ENCODE results near the gene EMP1. TPM values are rescaled to one million over a fixed set of nuclear protein-coding genes. Genes with fewer than 3 reads are reported as not detected.
"Not testable (repeated sequence)": the region's sequence is repeated elsewhere in the genome, so short reads cannot be mapped to it uniquely, and the experiment has no call there.

Gene EMP1
- total RNA-seq, 2 experiments from 2014 or later, result 3.0 to 4.0 TPM

GRCh38 chr12:13257356-13257875 is 60.9 kb downstream of the EMP1 start:
- no peak overlapping the region for H3K27ac Mint-ChIP-seq
- no peaks in the 10 kb centered on the region for H3K9me3 Mint-ChIP-seq
- DNase-seq, result no peak
- intact Hi-C loops (cut with micrococcal nuclease), result loop anchor here (5.0 kb wide), 4 partner anchors 90 to 685 kb away; no protein-coding TSS in a partner anchor
- CTCF ChIA-PET, result interaction anchor here (0.8 to 3.2 kb wide), 6 partner anchors 9 to 284 kb away, joined by 3 to 26 read pairs (median 4); no protein-coding TSS in a partner anchor
- no peaks in the 10 kb centered on the region for H3K36me3 Mint-ChIP-seq (ENCODE audit: low read depth)
- no peak overlapping the region for H3K4me3 Mint-ChIP-seq
- H3K4me1 Mint-ChIP-seq (ENCODE audit: low read depth), result peaks cover 5% of the 10 kb centered on the region
- no peaks in the 10 kb centered on the region for H3K27me3 Mint-ChIP-seq (ENCODE audit: low read depth)

DNA sequence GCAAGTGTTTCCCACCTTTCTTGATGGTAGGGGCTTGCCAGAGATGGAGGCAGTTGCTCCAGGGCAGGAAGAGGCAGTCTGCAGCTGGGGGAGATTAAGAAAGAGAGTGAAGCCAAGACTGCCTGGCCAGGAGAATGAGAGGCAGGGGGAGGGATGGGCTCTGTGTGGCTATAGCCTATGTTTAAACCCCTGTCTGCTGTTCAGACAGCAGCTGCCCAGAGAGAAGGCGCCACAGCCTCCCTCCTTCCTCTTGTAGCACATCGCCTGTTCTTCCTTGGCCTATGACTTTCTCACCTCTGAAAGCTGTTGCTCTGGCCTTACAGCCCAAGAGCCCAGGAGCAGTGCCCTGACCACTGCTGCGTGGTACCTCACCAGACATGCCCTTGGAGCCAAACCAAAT is 61.7 kb downstream of the EMP1 start:
- no peak overlapping the region for H3K27ac Mint-ChIP-seq
- intact Hi-C loops (cut with micrococcal nuclease), result loop anchor here (5.0 kb wide), 4 partner anchors 89 to 684 kb away; no protein-coding TSS in a partner anchor
- no peak for DNase-seq
- H3K36me3 Mint-ChIP-seq (ENCODE audit: low read depth), result no peaks in the 10 kb centered on the region
- peaks cover 5% of the 10 kb centered on the region for H3K4me1 Mint-ChIP-seq (ENCODE audit: low read depth)
- H3K4me3 Mint-ChIP-seq, result no peak overlapping the region
- no peaks in the 10 kb centered on the region for H3K9me3 Mint-ChIP-seq
- H3K27me3 Mint-ChIP-seq (ENCODE audit: low read depth), result no peaks in the 10 kb centered on the region
- CTCF ChIA-PET, result interaction anchor here (1.3 to 1.4 kb wide), 2 partner anchors 25 to 104 kb away, joined by 3 to 4 read pairs; no protein-coding TSS in a partner anchor

- intact Hi-C loops (cut with micrococcal nuclease), result loop anchor here (5.0 kb wide), 4 partner anchors 89 to 684 kb away; no protein-coding TSS in a partner anchor
- no peak for DNase-seq
- peaks cover 5% of the 10 kb centered on the region for H3K4me1 Mint-ChIP-seq (ENCODE audit: low read depth)
- no peak overlapping the region for H3K4me3 Mint-ChIP-seq
- CTCF ChIA-PET, result interaction anchor here (1.3 kb wide), 1 partner anchor 103 kb away, joined by 4 read pairs; no protein-coding TSS in a partner anchor
- H3K27ac Mint-ChIP-seq, result no peak overlapping the region
- H3K27me3 Mint-ChIP-seq (ENCODE audit: low read depth), result no peaks in the 10 kb centered on the region
- no peaks in the 10 kb centered on the region for H3K9me3 Mint-ChIP-seq
- H3K36me3 Mint-ChIP-seq (ENCODE audit: low read depth), result no peaks in the 10 kb centered on the region
Measured at GRCh38 chr12:13258717-13259119, 62.2 kb downstream of the EMP1 start.

- not testable (repeated sequence) for H3K9me3 Mint-ChIP-seq; H3K27ac Mint-ChIP-seq; DNase-seq; H3K4me3 Mint-ChIP-seq; H3K4me1 Mint-ChIP-seq (ENCODE audit: low read depth); H3K27me3 Mint-ChIP-seq (ENCODE audit: low read depth); H3K36me3 Mint-ChIP-seq (ENCODE audit: low read depth)
- intact Hi-C loops (cut with micrococcal nuclease), result loop anchor here (5.0 kb wide), 4 partner anchors 88 to 683 kb away; no protein-coding TSS in a partner anchor
- CTCF ChIA-PET, result interaction anchor here (1.3 kb wide), 1 partner anchor 102 kb away, joined by 4 read pairs; no protein-coding TSS in a partner anchor
Measured at GRCh38 chr12:13259625-13260024, 63.1 kb downstream of the EMP1 start.

GRCh38 chr12:13267826-13268225 is 71.3 kb downstream of the EMP1 start:
- DNase-seq; H3K27ac Mint-ChIP-seq; intact Hi-C loops (cut with micrococcal nuclease); H3K36me3 Mint-ChIP-seq (ENCODE audit: low read depth); H3K4me1 Mint-ChIP-seq (ENCODE audit: low read depth); H3K4me3 Mint-ChIP-seq; H3K9me3 Mint-ChIP-seq; H3K27me3 Mint-ChIP-seq (ENCODE audit: low read depth): not testable (repeated sequence)
- CTCF ChIA-PET, result interaction anchor here (3.9 kb wide), 1 partner anchor 12 kb away, joined by 19 read pairs; no protein-coding TSS in a partner anchor

DNA sequence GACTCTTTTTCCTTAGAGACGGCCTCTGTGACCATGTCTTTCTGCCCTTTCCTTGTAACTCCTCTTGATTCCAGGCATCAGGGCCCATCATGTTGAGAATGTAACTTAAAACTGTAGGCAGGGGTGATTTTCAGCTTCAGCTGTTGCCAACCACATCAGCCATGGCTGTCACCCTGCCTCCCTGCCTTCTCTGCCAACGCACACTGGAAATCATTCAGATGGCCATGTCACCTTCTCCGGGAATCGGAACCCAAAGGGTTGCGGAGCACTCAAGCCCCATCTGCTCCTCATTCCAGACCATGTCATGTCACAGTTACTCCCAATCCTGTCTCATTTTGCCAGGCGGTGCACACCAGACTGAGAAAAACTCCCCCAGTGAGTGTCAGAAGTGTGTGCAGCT is 72.1 kb downstream of the EMP1 start:
- Mint-ChIP-seq H3K36me3 (ENCODE audit: low read depth) (no peaks in the 10 kb centered on the region), H3K4me3 (no peak overlapping the region), H3K9me3 (no peaks in the 10 kb centered on the region), H3K27me3 (ENCODE audit: low read depth) (peaks cover 2% of the 10 kb centered on the region), H3K27ac (no peak overlapping the region), H3K4me1 (ENCODE audit: low read depth) (no peaks in the 10 kb centered on the region)
- no peak for DNase-seq
- intact Hi-C loops (cut with micrococcal nuclease), result no loop called here
- CTCF ChIA-PET, result interaction anchor here (3.9 kb wide), 1 partner anchor 13 kb away, joined by 19 read pairs; no protein-coding TSS in a partner anchor

Other genes starting within 250 kb of the EMP1 start
- gene GPRC5D, start 244.6 kb upstream of the EMP1 start, total RNA-seq, result not detected
- 10 to 100 TPM; 28.7 to 32.3 TPM for gene HEBP1, start 196.5 kb upstream of the EMP1 start, total RNA-seq
- gene FAM234B, start 152.3 kb upstream of the EMP1 start, total RNA-seq, result 1 to 10 TPM; 7.4 to 7.7 TPM
- not detected for gene GSG1, start 93.1 kb upstream of the EMP1 start, total RNA-seq

All from activated naive CD4-positive, alpha-beta T cell treated with anti-CD3 and anti-CD28 coated beads for 36 hours (primary cell).